PC-9 (cell line): ENCODE measurements around the gene NHEJ1. TPM values are rescaled to one million over a fixed set of nuclear protein-coding genes. Genes with fewer than 3 reads are reported as not detected.

Experiments used
- BruUV-seq: library from RNA; stranded (reverse); fragments of 400-500 nt; replicated peaks from 2 replicates; lab custom pipeline; 2021; lab: Mats Ljungman, UMichigan
- CTCF ChIA-PET: fragments of 300-600 bp; sonication (Branson Sonifier 250); formaldehyde crosslinking; loops from one replicate; lab custom pipeline; 2022; ENCODE audit warnings: antibody characterized with exemption; lab: Charles Lee
- POLR2A ChIA-PET: fragments of 300-600 bp; sonication (Branson Sonifier 250); formaldehyde crosslinking; loops from one replicate; lab custom pipeline; 2022; ENCODE audit warnings: antibody characterized with exemption; ENCODE audit not compliant: unreplicated experiment; lab: Charles Lee
- DNase-seq, 2 experiments: peaks; one replicate each; pipeline versions ENCODE4 v3.0.0 to v3.0.0-alpha.2; 2015 to 2022; ENCODE audit warnings: mixed read lengths in 1 of 2
- H2AFZ ChIP-seq: fragments of 200-600 bp; sonication (generic); 2 replicates; pipeline ENCODE4 v1.8.1; 2017; ENCODE audit warnings: antibody characterized with exemption
- H3F3A ChIP-seq: fragments of 200-600 bp; sonication (generic); 2 replicates; pipeline ENCODE4 v1.8.1; 2017; ENCODE audit warnings: antibody characterized with exemption, mild to moderate bottlenecking, low read depth; ENCODE audit not compliant: insufficient read depth
- H3K27ac ChIP-seq: fragments of 200-600 bp; sonication (generic); 2 replicates; pipeline ENCODE4 v1.6.1; 2016; ENCODE audit warnings: mixed run types
- H3K27me3 ChIP-seq: fragments of 200-600 bp; sonication (generic); 2 replicates; pipeline ENCODE4 v1.6.1; 2016; ENCODE audit warnings: low read depth, mixed run types; ENCODE audit not compliant: insufficient read depth
- H3K36me3 ChIP-seq: fragments of 200-600 bp; sonication (generic); 2 replicates; pipeline ENCODE4 v1.6.1; 2016; ENCODE audit warnings: low read depth, mixed run types
- H3K4me1 ChIP-seq: fragments of 200-600 bp; sonication (generic); replicated peaks from 2 replicates; pipeline ENCODE4 v1.6.1; 2016; ENCODE audit warnings: mixed run types; ENCODE audit not compliant: insufficient read depth
- H3K4me2 ChIP-seq: fragments of 200-600 bp; sonication (generic); 2 replicates; pipeline ENCODE4 v1.6.1; 2017; ENCODE audit warnings: mixed run types
- H3K4me3 ChIP-seq: fragments of 200-600 bp; sonication (generic); 2 replicates; pipeline ENCODE4 v1.6.1; 2016; ENCODE audit warnings: mixed run types
- H3K79me2 ChIP-seq: fragments of 200-600 bp; sonication (generic); 2 replicates; pipeline ENCODE4 v1.6.1; 2017; ENCODE audit warnings: low read depth, mixed run types
- H3K9me2 ChIP-seq: fragments of 200-600 bp; sonication (generic); 2 replicates; pipeline ENCODE4 v1.8.1; 2017; ENCODE audit warnings: mild to moderate bottlenecking; ENCODE audit not compliant: insufficient read depth
- H3K9me3 ChIP-seq: fragments of 200-600 bp; sonication (generic); 2 replicates; pipeline ENCODE4 v1.8.1; 2016; ENCODE audit warnings: low read depth; ENCODE audit not compliant: insufficient read depth
- H4K20me1 ChIP-seq: fragments of 200-600 bp; sonication (generic); 2 replicates; pipeline ENCODE4 v1.8.1; 2017; ENCODE audit not compliant: insufficient read depth
- EZH2 ChIP-seq: fragments of 200-600 bp; sonication (generic); IDR thresholded peaks from 2 replicates; pipeline ENCODE4 v1.8.0; 2017; ENCODE audit warnings: antibody characterized with exemption, low read depth
- intact Hi-C: fragments of 100-400 bp; cut with micrococcal nuclease; formaldehyde crosslinking; loops from one replicate; pipeline ENCODE4 v1.10.0; 2022; ENCODE audit not compliant: unreplicated experiment
- total RNA-seq: library from RNA; stranded (reverse); gene quantifications from 2 replicates; pipeline ENCODE4 v1.2.3, GENCODE V29; 2021
- TF ChIP-seq, protein P1 (sequence below): fragments of 200-600 bp; sonication (generic); conservative IDR thresholded peaks from 2 replicates; pipeline ENCODE4 v1.6.1; 2017; ENCODE audit warnings: mixed run types, antibody characterized with exemption, mild to moderate bottlenecking, moderate library complexity

Gene NHEJ1
- total RNA-seq, 1 experiment from 2014 or later, result 9.8 TPM

DNA sequence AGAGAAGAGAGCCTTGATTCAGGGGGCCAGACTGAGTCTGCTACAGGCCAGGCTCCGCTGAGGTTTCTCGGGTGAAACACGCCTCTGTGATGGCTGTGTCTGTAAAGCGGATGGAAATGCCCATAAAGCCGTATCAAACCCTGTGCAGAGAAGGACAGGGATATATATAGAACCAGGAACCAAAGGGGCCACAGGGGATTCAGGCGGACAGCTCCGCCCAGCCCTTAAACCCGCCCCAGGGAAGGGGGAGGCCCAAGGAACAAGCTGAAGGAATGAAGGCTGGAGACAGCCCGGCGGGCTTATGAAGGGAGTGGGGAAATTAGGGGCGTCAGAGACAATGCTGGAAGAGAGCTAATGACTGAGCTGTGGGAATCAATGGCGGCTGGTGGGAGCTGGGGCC, 42.1 kb downstream of the NHEJ1 start:
- Histone ChIP-seq H3F3A (peaks cover 8% of the 10 kb centered on the region; the same call in 1 of the 2 replicates), H3K9me2 (no peaks in the 10 kb centered on the region), H3K4me1 (peaks cover 13% of the 10 kb centered on the region), H3K4me2 (no peak overlapping the region), H3K9me3 (no peaks in the 10 kb centered on the region), H3K36me3 (no peaks in the 10 kb centered on the region), H2AFZ (no peak overlapping the region), H3K27ac (no peak overlapping the region), H4K20me1 (no peaks in the 10 kb centered on the region; the same call in 1 of the 2 replicates), H3K4me3 (no peak overlapping the region), H3K27me3 (no peaks in the 10 kb centered on the region), H3K79me2 (no peaks in the 10 kb centered on the region)
- ChIA-PET CTCF (interaction anchor here (0.5 to 1.5 kb wide), 4 partner anchors 11 to 266 kb away, joined by 3 to 13 read pairs (median 3); no protein-coding TSS in a partner anchor), POLR2A (no interaction called here)
- intact Hi-C loops, result loop anchor here (5.0 kb wide), 1 partner anchor 266 kb away; no protein-coding TSS in a partner anchor
- no peak for DNase-seq
- TF ChIP-seq, protein P1, sequence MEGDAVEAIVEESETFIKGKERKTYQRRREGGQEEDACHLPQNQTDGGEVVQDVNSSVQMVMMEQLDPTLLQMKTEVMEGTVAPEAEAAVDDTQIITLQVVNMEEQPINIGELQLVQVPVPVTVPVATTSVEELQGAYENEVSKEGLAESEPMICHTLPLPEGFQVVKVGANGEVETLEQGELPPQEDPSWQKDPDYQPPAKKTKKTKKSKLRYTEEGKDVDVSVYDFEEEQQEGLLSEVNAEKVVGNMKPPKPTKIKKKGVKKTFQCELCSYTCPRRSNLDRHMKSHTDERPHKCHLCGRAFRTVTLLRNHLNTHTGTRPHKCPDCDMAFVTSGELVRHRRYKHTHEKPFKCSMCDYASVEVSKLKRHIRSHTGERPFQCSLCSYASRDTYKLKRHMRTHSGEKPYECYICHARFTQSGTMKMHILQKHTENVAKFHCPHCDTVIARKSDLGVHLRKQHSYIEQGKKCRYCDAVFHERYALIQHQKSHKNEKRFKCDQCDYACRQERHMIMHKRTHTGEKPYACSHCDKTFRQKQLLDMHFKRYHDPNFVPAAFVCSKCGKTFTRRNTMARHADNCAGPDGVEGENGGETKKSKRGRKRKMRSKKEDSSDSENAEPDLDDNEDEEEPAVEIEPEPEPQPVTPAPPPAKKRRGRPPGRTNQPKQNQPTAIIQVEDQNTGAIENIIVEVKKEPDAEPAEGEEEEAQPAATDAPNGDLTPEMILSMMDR, result no peak
- no peak for TF ChIP-seq EZH2
- BruUV-seq, result no TSS peak

DNA sequence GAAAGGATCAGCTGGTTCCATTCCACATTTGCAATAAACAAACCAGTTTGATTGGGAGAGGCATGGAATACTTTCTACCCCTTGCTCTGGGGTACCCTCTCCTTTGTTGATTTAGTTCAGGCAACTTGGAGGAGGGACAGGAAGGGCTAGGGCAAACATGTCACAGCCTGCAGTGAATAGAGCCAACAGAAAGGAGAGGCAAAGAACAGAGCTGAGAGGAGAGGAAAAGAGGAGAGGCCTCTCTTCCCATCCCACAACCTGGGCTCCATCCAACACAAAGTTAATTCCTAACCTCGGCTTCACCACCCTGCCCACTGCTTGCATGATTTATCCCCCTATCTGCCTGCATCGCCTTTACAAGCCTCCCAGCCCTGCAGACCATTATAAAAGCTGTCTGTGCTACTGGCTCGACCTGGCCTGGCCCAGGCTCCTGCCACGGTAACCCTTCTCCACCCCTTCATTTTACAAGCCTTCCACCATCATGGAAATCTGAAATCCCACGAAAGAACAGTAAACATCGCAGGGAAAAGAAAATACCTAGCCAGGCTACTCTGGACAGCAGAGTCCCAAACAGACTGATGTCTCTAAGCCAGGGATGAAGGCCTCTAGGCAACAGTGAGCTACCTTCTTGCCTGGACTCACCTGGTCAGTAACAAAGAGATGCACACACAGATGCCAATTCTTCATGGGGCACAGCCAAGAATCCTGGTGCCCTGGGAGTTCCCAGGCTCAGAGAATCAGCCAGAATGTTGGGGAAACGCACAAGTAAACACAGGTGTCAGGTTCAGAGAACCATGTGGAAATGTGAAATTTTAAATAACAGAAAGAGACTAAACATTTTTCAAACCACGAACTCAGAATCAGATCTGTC, 43.6 kb downstream of the NHEJ1 start:
- intact Hi-C loops, result loop anchor here (5.0 kb wide), 1 partner anchor 265 kb away; no protein-coding TSS in a partner anchor

DNA sequence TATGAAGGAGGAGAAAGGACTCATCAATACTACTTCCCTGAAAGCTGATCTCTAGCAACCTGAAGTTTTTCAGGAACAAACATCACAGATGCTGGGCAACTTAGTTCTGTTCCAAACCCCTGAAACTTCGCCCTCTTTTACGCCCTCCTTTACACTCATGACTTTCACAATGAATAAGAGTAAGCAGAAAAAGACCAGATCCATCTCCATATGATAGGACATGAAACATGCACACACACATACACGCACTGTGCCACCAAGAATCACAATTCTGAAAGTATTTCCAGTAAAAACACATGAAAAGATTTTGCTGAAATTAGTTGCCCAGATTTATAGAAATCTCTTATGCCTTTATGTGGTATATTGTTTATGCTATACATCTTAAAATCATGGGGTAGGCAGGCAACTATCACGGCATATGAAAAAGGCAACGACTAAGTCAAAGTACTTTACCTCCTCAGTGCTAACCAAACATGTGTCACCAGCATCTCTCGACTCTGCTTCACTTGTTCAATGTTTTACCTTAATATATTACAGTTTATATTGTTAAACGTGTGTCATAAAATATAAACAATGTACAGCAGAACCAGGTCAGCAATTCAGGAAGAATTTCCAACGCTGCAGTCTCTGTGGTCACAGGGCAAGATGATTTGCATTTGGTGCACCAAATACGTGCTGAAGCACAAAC, 47.8 kb downstream of the NHEJ1 start:
- TF ChIP-seq, protein P1, result no peak
- no TSS peak for BruUV-seq

More for the DNA sequence above, 43.6 kb downstream of the NHEJ1 start:
- no TSS peak for BruUV-seq
- Histone ChIP-seq H3F3A (peaks cover 5% of the 10 kb centered on the region; the same call in 1 of the 2 replicates), H3K4me3 (no peak overlapping the region), H3K27me3 (no peaks in the 10 kb centered on the region), H3K4me2 (no peak overlapping the region), H3K27ac (no peak overlapping the region), H3K9me3 (no peaks in the 10 kb centered on the region), H2AFZ (no peak overlapping the region), H3K9me2 (no peaks in the 10 kb centered on the region), H4K20me1 (no peaks in the 10 kb centered on the region; the same call in 1 of the 2 replicates), H3K36me3 (no peaks in the 10 kb centered on the region), H3K79me2 (no peaks in the 10 kb centered on the region), H3K4me1 (peaks cover under 1% of the 10 kb centered on the region)
- ChIA-PET POLR2A (no interaction called here), CTCF (interaction anchor here (0.7 kb wide), 1 partner anchor 1043 kb away, joined by 3 read pairs; no protein-coding TSS in a partner anchor)
- no peak for DNase-seq
- TF ChIP-seq, protein P1, result no peak
- TF ChIP-seq EZH2, result no peak

More for the DNA sequence above, 47.8 kb downstream of the NHEJ1 start:
- no peaks in the 10 kb centered on the region for H3K9me3 ChIP-seq
- no peak overlapping the region for H3K27ac ChIP-seq
- ChIA-PET CTCF (no interaction called here), POLR2A (no interaction called here)
- intact Hi-C loops, result no loop called here
- no peak overlapping the region for H2AFZ ChIP-seq
- H3K4me3 ChIP-seq, result no peak overlapping the region
- no peaks in the 10 kb centered on the region for H3K79me2 ChIP-seq
- H3K4me2 ChIP-seq, result no peak overlapping the region
- H4K20me1 ChIP-seq, result no peaks in the 10 kb centered on the region
- no peaks in the 10 kb centered on the region for H3K27me3 ChIP-seq
- H3K9me2 ChIP-seq, result no peaks in the 10 kb centered on the region
- H3K4me1 ChIP-seq, result no peaks in the 10 kb centered on the region
- no peaks in the 10 kb centered on the region for H3F3A ChIP-seq
- H3K36me3 ChIP-seq, result no peaks in the 10 kb centered on the region
- DNase-seq, result no peak
